Activated CD4-positive, CD25-positive, alpha-beta regulatory T cell treated with anti-CD3 and anti-CD28 coated beads, Interleukin-2, amount 50 U/mL, for 72 hours (primary cell): ENCODE measurements around the gene TBC1D22A.
"Not testable (repeated sequence)": the region's sequence is repeated elsewhere in the genome, so short reads cannot be mapped to it uniquely, and the experiment has no call there.

Experiments used
- DNase-seq: peaks from one replicate; pipeline ENCODE4 v3.0.0; 2021

TBC1D22A gene

GRCh38 chr22:47041271-47042115, 279.0 kb downstream of the TBC1D22A start:
- no peak for DNase-seq

GRCh38 chr22:47042116-47042825, 279.8 kb downstream of the TBC1D22A start:
- no peak for DNase-seq

- DNase-seq, result no peak
Measured at GRCh38 chr22:47042861-47043496, 280.5 kb downstream of the TBC1D22A start.

DNA sequence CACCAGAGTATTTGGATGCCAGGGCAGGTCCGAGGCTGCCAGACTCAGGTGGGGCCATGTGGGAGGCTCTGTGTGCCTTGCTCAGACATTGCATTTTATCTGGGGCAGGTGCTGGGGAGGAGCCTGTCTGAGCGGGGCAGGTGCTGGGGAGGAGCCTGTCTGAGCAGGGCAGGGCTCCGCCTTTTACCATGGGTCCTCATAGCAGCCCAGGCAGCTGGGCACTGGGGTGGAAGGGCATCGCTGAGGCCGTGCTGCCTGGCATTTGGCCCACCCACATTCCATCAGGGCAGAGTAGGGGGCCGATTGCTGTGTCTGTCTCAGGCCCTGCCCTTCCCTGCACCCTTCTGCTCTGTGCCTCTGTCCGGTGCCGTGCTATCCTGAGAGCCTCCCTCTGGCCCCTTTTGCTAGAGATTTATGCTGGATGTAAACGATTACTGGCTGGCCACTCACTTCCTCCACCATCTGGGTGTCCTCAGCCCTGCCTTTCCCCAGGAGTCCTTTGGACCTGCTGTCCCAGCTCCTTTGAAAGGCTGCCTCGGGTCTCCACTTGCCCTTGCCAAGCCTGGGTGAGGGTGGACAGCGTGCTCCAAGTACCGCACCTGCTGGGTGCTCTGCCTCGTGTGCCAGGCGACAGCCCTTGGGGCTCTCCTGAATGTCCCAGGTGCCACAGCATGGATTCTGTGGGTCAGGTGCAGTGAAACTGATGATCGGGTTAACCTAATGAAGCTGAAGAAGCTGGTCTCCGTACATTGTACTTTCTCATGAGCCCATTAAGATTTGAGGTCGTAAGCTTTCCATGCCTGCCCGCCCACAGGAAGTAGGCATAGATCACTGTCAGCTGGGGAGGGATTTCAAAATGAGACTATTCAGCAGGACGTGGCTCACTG, 281.6 kb downstream of the TBC1D22A start:
- DNase-seq, result no peak

- DNase-seq, result no peak
Measured at GRCh38 chr22:47044722-47045535, 282.5 kb downstream of the TBC1D22A start.

DNA sequence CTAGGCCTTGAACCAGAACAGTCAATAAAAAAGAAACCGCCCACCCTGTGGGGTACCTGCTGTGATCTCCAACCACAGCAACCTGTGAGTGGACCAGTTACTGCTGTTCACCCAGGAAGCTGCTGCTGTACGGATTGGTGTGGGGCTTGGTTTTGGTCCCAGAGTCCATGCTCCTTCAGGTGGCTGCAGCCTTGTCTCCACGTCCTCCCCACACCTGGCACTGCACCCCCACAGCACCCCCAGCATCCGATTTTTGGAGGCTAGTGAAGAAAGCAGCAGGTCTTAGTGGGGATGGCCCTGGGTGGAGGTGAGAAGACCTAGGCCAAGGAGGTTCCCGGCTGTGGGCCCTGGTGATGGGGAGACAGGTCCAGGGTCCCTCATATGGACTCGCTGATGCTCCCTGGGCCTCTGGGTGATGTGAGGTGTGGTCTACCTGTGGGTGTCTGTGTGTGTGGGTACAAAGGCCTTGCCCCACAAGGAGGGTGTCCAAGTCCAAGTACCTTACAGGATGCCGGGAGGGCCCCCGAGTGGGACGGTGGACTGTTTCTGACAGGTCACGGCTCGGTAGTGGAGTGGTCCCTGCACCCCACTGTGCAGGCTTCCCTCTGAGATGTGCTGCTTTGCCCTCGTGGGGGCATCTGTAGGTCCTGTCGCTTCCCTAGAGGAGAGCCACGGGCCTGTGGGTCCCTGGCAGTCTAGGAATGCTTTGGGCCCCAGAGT, 283.4 kb downstream of the TBC1D22A start:
- DNase-seq, result no peak

- no peak for DNase-seq
Measured at GRCh38 chr22:47046411-47047065, 284.1 kb downstream of the TBC1D22A start.

DNA sequence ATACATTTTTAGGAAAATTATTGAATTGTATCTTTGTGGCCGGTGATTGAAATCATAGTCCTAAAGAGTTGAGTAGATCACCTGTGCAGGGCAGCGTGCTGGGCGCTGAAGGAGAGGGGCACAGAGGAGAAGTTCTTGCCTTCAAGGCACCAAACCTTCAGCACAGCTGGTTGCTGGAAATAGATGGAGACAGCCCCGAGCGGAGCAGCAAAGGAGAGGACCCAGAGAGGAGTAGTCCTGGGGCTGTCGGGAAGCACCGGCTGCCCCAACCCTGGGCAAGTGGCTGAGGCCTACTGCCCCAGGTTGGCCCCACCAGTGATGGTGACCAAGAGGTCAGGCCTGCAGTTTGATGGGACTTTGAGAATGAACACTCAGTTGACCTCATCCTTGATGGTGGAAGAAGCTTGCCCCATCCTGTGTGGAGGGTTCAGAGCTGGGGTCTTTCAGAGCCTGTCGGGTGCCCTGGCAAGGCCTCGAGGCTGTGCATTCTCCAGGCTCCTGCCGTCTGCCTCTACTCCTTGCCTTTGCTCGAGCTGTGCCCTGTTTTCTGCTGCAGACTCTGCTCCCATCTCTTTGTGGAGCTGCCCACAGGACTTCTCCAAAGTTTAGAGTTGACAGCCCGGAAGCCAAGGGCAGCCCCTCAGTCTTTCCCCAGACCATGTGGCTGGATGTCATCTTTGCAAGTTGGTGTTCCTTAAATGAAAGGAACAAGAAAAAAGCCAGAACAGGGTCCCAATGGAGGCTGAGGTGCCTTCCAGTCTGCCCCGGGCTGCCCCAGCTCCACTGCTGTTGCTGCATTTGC, 285.1 kb downstream of the TBC1D22A start:
- no peak for DNase-seq

DNA sequence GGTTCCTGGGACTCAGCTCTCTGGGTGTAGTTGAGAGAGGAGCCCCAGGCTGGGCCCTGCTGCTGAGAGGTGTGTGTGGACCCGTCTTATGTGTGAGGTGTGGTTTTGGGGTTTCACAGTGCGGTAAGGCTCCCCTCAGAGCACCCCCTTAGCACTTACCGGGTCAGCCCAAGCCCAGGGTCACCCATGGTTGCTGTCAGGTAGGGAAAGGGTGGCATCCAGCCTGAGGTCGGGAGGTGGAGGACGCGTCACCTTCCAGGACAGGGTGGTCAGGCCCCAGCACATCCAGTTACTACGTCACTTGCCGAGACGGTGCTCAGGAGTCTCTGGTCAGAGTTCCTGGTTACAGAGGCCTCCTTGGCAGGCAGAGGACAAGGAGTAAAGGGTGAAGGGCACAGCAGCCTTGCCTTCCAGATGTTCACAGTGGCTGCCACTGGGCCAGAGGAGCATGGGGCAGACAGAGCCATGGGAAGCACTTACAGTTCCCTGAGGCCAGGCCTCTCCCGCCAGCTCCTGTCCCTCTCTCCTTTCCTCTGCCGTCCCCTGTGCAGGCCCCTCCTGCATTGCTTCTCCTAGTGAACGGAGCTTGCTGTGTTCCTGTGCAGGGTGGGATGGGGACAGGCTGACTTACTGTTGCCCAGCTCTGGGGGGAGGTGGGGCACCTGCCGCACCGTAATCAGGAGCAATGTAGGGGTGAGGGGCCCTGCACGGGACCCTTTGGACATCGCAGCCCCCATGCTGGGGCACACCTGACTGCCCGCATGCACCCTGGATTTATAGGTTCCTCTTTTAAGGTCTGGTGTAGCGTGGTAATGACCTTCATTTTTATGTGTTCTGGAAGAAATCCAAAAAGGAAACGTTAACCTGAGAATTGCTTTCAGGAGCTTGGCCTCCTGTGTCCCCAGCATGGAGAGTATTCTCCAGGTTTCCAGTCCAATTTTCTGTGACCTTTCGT, 285.9 kb downstream of the TBC1D22A start:
- no peak for DNase-seq

DNA sequence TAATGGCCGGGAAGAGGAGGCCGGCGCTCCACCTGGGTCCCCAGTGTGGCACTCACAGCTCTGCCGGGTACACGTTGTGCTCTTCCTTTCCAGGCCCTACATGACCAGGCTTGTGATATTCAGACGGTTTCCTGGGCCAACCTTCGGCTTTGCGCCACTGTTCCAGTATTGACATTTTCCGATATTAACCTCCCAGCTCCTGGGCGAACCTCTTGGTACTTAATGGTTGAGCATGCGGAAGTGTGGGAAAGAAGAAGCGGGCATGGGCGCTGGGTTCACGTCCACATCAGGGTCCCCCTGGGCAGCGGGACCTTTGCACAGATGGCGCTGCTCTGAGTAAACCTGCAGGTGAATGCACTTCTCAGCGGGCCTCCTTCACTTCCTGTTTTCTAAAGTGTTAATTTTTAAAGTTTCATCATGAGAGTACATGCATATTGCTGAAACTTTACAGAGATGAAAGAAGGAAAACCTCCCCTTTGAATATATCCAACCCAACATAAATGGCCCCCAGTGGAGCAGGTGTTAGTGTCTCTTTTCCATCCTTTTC, 286.7 kb downstream of the TBC1D22A start:
- DNase-seq, result no peak

GRCh38 chr22:47049736-47050400, 287.4 kb downstream of the TBC1D22A start:
- not testable (repeated sequence) for DNase-seq

DNA sequence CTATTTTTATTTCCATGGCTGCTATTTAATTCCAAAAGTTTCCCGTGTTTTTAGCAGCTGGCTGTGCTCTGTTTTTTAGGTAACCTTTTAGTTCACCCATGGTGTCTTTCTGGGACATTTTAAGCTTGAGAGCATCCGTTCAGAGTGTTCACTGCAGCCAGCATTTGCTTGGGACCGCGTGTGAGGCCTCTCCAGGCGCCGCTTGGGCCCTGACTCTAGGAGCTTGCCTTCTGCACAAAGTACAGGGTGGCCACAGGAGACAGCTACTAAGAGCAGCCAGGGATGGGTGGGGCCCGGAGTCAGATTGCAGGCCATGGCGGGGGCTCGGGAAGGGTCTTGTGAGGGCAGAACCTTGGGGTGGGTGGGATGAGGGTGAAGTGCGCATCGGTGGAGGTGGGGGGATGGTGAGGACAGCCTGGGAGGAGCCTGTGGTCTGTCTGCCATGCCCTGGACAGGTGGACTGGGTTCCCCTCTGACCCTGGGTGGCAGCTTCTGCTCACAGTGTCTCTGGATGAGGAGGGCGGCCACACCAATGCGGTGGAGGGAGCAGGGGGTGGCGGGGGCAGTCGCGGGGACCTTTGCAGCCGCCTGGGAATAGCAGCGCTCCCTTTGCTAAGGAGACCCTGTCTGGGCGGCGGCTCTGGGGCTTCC, 288.1 kb downstream of the TBC1D22A start:
- no peak for DNase-seq

- DNase-seq, result no peak
Measured at GRCh38 chr22:47051441-47052071, 289.1 kb downstream of the TBC1D22A start.

DNA sequence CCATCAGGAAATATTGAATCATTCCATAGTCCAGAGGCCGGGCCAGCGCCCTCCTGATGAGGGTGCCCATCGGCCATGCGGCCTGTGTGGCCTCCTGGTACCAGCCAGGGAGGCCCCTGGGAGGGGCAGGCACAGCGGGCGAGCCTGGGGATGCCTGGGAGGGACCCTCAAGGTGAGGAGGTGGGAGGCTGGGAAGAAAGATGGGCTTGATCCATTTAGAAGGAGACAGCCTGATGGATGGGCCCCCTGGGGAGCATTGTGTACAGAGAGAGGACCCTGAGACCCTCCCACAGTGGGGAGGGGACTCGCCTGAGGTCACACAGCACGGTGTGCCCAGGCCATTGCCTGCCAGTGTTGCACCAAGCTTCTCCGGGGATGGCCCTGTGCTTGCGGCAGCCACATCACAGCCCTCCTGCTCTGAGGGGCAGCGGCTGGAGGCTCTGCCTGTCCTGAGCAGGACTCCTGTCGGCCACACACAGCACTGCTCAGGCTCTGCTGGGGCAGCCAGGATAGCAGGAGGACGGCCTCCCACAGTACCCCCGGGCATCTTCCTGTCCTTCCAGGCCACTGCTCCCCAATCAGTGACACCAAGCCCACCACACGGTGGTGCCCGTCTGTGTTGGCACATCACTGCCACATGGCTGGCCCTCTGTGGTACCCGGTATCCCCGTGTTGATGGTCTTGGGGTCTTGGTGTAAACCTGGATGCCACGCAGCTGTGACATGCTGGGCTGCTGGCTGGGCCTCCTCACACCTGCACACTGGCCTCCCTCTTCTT, 290.0 kb downstream of the TBC1D22A start:
- no peak for DNase-seq

DNA sequence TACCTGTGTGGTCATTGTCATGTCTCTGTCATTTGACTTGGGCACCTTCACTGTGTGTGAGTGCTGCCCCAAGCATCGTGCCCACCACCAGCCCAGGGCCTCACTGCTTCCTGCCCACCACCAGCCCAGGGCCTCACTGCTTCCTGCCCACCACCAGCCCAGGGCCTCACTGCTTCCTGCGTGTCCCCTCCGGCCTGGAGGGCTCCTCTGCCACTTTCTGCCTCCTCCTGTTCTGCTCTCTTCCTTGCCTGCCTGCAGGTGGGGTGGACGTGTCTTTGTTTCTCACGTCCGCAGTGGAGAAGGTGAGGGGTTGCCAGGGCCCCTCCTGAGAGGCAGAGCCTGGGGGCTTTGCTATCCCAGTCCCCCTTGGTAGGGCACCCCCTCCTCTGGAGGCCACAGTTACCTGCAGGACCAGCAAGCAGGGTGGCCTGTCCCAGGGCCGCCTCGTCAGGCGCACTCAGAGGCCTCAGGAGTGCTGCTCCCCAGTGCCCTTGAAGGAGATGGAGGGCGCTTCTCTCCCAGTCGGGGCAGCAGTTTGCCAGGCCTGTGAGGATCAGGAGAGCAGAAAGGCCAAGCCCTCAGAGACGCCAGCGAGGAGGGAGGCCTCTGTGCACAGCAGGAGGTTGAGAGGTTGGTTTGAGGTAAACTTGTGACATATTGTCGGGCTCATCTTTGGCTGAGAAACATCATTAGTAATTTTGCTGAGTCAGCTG, 290.7 kb downstream of the TBC1D22A start:
- DNase-seq, result no peak
